ENCODE data around the gene MYMK. TPM values are rescaled to one million over a fixed set of nuclear protein-coding genes. Genes with fewer than 3 reads are reported as not detected.
A peak's percentile ranks its signal among the peaks of the same experiment; 100 is the strongest.

The MYMK gene
- total and polyA plus RNA-seq, 2 of the 13 experiments (the other 11 are each of a cell fraction or from before 2014, with no cell fraction given), result not detected

- TF ChIP-seq HBP1 (CRISPR knock-in tag; IDR thresholded peaks at IDR 0.05; ENCODE audit: low read depth), result no peak
- no peak for TF ChIP-seq GATAD2A (CRISPR knock-in tag; IDR thresholded peaks at IDR 0.05)
- no peak for TF ChIP-seq KMT2B (CRISPR knock-in tag; IDR thresholded peaks at IDR 0.05)
These were observed 22.6 kb downstream of the MYMK start (continued) for GRCh38 chr9:133502112-133502511.

DNA sequence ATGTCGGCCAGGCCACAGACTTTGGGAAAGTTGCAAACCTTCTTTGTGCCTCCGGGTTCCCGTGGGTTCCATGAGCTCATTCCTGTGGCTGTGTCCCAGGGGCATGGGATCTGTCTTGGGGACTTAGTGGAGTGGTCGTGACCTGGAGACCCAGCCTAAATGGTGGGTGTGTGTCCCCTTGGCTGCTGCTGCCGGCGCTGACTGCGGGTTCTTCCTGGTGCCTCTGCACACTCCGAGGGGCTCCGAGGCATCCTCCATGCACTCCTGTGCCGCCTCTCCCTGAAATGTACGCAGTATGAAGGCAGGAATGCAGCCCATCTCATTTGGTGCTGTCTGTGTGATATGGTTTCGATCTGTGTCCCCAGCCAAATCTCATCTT is 24.9 kb downstream of the MYMK start:
- Histone ChIP-seq H3K4me2 (ENCODE audit: low read depth, low read length) (peak overlapping the region; percentile 56), H3K4me1 (ENCODE audit: insufficient read depth, low read length) (peaks cover 45% of the 10 kb centered on the region), H4K20me1 (ENCODE audit: insufficient read depth, low read length) (no peaks in the 10 kb centered on the region), H3K27ac (ENCODE audit: extremely low read length, insufficient read depth, low read length) (no peak overlapping the region), H3K36me3 (replicated peaks in 1 of 2; ENCODE audit: control insufficient read depth in 1 of 2, insufficient read depth in 2 of 2, low read length in 2 of 2) (no peaks in the 10 kb centered on the region), H3K9me3 (ENCODE audit: low read length) (peaks cover 11% of the 10 kb centered on the region), H3K4me3 (replicated peaks in 1 of 3; ENCODE audit: insufficient read depth in 1 of 3, low read depth in 2 of 3, low read length in 3 of 3) (0 out of 6 replicates have a peak overlapping the region, but pooled peaks of 1 of the 3 experiments have one; percentile 2), H3K27me3 (ENCODE audit: control insufficient read depth in 1 of 2, insufficient read depth in 2 of 2, low read length in 2 of 2) (peaks cover 1 to 14% of the 10 kb centered on the region in 2 experiments; a peak in 2 of 5 replicates), H3K79me2 (ENCODE audit: insufficient read depth, low read length) (no peaks in the 10 kb centered on the region), H3K9ac (ENCODE audit: insufficient read depth, low read depth, low read length) (no peak overlapping the region), H2AFZ (ENCODE audit: low read length) (no peak overlapping the region)
- in situ Hi-C loops (cut with HindIII; ENCODE audit: extremely low pct_ligation_motif_present, low pct_unique_long_range_greater_than_20kb), result no loop called here
- 100% methylated on average over 1 of the region's 12 CpGs for WGBS (ENCODE audit: low lambda C conversion rate)
- CTCF ChIA-PET (ENCODE audit: low intra/inter-chr PET ratio, low total read pairs), result no interaction called here
- TF ChIP-seq, protein P1, sequence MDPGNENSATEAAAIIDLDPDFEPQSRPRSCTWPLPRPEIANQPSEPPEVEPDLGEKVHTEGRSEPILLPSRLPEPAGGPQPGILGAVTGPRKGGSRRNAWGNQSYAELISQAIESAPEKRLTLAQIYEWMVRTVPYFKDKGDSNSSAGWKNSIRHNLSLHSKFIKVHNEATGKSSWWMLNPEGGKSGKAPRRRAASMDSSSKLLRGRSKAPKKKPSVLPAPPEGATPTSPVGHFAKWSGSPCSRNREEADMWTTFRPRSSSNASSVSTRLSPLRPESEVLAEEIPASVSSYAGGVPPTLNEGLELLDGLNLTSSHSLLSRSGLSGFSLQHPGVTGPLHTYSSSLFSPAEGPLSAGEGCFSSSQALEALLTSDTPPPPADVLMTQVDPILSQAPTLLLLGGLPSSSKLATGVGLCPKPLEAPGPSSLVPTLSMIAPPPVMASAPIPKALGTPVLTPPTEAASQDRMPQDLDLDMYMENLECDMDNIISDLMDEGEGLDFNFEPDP (CRISPR knock-in tag; conservative IDR thresholded peaks at IDR 0.05), result 0 out of 2 replicates have a peak, but pooled peaks have one; percentile 12
- TF ChIP-seq MXD4 (CRISPR knock-in tag; IDR thresholded peaks at IDR 0.05), result no peak
- DNase-seq (ENCODE audit: low spot score) (no peak), ATAC-seq (peak; percentile 33), FAIRE-seq (no peak)
- intact Hi-C loops (cut with micrococcal nuclease; ENCODE audit: unreplicated experiment), result no loop called here
- BruUV-seq (replicated peaks), result no TSS peak
- POLR2A ChIA-PET, result interaction anchor here (1.2 kb wide), 1 partner anchor 40 kb away, joined by 4 read pairs; the partner anchor contains the start of gene CACFD1
